Stimulated activated CD4-positive, alpha-beta T cell treated with anti-CD3 and anti-CD28 coated beads, Interleukin-4, amount 100 ng/mL, for 24 hours (primary cell): Measurements from ENCODE around the gene PHF21A.

Experiments used
- DNase-seq: peaks from one replicate; pipeline ENCODE4 v3.0.0-alpha.2; 2020

PHF21A gene

DNA sequence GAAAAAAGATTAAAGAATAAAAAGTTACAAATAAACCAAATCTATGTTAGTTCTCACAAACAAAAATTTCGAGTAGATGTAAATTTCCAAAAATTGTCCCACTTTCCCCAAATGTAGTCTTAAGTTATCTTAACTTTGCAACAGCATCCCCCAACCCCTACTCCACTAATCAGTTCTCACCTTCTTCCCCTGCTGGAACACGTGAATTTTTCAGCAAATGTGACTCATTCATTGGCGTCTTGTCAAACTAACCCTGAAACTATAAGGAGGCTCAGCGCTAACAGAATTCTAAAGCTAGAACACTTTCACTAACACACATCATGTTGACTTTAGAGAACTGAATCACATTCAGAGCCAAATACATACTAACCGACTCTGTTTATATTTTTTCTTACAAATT, 46.1 kb downstream of the PHF21A start:
- DNase-seq, result no peak

- no peak for DNase-seq
Measured at GRCh38 chr11:46073632-46074031, 47.6 kb downstream of the PHF21A start.

DNA sequence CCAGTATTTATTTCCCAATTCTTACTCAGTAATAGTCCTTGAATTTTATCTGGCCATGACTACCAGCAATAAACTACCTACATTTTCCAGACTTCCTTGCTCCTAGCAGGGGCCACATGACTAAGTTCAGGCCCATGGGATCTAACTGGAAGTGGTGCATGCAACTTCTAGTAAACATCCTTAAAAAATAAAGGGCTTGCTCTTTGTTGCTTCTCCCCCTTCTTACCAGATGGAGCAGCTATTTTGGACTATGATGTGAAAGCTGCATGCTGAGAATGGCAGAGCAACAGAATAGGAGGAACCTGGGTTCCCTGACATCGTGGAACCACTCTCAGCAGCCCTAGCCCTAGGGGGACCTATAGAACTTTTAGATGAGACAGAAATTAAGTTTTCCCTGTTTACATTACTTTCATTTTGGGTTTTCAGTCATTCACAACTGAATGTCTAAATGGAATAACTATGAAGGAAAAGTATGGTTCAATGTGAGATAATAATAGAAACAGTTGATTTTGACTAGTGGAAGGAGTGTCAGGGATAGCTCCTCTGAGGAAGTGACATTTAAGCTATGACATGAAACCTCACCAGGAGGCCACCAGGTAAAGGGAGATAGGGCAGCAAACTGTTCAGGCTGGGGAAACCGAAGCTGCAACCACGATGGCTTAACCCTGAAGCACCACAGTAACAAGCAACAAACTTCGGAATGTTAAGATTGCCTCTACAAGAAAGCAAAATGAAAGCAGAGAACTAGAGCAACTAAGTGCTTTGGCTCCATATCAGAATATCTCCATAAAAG, 48.9 kb downstream of the PHF21A start:
- DNase-seq, result no peak

- no peak for DNase-seq
Measured at GRCh38 chr11:46071091-46071490, 50.2 kb downstream of the PHF21A start.

GRCh38 chr11:46069595-46069994, 51.7 kb downstream of the PHF21A start:
- DNase-seq, result no peak

DNA sequence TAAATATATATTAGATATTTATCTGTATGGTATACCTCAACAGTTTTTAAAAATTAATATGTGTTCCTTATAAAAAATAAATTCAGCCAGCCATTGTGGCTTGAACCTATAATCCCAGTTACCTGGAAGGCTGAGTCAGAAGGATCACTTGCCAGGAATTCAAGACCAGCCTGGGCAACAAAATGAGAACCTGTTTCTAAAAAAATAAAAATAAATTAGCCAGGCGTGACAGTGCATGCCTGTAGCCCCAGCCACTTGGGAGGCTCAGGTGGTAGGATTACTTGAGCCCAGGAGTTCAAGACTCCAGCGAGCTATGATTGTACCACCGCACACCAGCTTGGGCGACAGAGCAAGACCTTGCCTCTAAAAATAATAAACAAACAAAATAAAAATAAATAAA, 54.9 kb downstream of the PHF21A start:
- DNase-seq, result no peak

GRCh38 chr11:46065681-46066080, 55.6 kb downstream of the PHF21A start:
- no peak for DNase-seq

DNA sequence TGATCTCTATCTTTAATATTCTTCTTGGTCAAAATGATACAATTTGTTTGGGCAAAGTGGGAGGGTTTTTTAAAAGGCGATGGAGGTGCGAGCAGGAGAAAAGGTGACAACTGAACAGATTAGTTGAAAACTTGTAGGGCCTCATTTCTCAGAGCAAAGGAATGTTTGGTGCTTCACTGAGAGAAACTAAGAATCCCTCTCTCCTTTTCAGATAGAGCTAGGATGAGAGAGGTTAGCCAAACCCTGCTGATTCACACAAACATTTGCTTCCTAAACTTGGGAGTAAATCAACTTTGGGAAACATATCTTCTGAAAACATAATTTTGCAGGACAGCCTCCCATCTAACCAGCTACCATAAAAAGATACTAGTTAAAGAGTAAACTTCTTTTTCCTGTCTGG, 57.0 kb downstream of the PHF21A start:
- no peak for DNase-seq

DNA sequence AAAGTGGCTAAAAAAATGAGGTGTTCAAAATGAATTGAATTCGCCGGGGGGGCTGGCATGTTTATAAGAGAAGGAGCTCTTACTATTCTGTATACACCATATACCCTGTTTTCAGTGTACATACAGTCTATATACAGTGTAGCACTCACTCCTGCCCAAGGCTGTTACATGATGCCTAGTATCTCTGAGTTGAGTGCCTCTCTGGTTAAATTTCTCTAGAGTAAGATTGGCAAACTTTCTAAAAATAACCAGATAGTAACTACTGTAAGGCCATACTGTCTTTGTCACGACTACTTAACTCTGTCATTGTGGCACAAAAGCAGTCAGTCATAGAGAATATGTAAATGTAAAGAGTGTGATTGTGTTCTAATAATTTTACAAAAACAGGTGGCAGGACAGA, 58.1 kb downstream of the PHF21A start:
- DNase-seq, result no peak

- no peak for DNase-seq
Measured at GRCh38 chr11:46060013-46060412, 61.2 kb downstream of the PHF21A start.

- no peak for DNase-seq
Measured at GRCh38 chr11:46057489-46057888, 63.8 kb downstream of the PHF21A start.

DNA sequence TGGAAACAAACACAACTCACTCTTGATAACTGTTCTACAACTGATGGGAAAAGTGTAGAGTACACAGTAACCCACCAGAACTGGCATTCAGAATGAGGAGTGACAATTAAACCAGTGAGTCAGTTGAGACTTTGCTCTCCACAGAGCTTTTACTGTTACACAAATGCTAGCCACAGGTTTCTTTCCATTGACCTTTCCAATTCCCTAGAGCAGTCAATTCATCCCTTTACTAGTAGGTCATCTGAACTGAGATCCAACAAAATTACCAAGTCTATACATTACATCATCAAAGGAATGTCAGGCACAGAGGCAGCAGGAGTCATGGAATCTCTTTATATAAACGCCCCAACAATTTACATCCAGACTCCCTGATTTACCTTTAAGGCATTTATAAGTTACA, 65.9 kb downstream of the PHF21A start:
- no peak for DNase-seq

DNA sequence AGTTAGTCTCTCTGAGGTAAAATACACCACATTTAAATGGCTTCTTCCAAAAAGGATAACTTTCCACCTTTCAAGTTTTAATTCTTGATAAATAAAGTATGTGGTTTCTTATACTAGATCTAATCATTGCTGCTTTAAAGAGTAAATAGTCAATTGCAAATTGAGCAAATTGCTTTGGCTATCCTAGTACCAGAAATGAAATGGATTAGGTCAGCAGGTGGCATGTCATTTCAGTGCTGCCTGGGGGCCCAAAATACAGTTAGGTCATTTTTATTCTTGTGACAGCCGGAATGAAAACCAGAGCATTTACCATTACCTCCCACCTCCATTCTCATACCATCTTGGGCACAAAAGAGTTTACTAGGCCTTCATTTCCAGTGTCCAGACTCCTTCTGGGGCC, 70.2 kb downstream of the PHF21A start:
- DNase-seq, result no peak

- DNase-seq, result no peak
Measured at GRCh38 chr11:46050662-46051061, 70.6 kb downstream of the PHF21A start.

DNA sequence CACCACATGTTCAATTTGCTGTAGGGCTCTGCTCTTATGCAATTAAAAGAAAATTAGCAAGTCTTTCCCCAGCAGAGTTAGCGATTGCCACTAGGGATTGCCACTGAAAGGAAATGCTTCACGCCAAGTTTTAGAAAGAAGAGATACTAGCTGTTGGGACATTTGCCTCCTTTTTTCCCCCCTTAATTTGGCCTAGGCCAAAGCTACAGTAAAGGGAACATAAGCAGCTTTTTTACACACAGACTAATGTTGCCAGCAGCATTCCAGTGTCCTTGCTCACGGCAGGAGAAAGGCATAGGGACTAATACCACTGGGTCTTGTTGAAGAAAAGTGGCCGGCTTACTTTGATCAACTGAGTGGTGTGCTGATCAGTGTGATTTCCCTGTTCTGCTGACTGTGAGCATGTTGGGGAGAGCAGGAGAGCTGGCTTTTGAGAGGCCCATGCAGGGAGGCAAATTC, 71.2 kb downstream of the PHF21A start:
- no peak for DNase-seq

- no peak for DNase-seq
Measured at GRCh38 chr11:46049325-46049897, 71.8 kb downstream of the PHF21A start.

DNA sequence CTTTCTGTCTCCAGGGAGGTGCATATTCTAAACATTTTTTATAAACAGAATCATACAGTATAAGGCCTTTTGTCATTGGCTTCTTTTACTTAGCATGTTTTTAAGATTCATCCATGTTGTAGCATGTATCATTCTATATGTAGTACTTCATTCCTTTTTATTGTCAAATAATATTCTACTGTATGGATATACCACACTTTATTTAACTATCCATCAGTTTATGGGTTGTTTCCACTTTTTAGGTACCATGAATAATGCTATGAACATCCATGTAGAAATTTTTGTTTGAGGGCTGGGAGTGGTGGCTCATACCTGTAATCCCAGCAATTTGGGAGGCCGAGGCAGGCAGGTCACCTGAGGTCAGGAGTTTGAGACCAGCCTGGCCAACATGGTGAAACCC, 73.1 kb downstream of the PHF21A start:
- DNase-seq, result no peak

- DNase-seq, result no peak
Measured at GRCh38 chr11:46047520-46047919, 73.7 kb downstream of the PHF21A start.

- no peak for DNase-seq
Measured at GRCh38 chr11:46045811-46046210, 75.4 kb downstream of the PHF21A start.

- no peak for DNase-seq
Measured at GRCh38 chr11:46044601-46045000, 76.7 kb downstream of the PHF21A start.

DNA sequence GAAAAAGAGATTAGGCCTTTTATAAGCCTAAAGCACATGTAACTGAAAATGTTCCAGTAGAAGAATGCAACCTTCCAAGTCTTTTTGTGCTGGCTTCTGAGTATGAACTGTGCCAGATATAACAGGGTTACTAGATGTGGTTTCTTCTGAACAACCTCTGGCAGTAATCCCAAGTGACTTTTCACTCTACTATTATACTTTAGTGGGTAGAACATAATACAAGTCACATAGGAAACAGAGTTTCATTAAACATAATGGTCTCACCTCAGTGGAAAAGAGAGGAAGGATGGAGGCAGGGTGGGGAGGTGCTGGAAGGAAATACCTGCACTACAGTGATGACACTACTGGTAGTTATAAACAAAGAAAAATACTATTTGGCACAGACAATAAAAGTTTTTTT, 81.3 kb downstream of the PHF21A start:
- DNase-seq, result no peak

- DNase-seq, result no peak
Measured at GRCh38 chr11:46038529-46038928, 82.7 kb downstream of the PHF21A start.

DNA sequence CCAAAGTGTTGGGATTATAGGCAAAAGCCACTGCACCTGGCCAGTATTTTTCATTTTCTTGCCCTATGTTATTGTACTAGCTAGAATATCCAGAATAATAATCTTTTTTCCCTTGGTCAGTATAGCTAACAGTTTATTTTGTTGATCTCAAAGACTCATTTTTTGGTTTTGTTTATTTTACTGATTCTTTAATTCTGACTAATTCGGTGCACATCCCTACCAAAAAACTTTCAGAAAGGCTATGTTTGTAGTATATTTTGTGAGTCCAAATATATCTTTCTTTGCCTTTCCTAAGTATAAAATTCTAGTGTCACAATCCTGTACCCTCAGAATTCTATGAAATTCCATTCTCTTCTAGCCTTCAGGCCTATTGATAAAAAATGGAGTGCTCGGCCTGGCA, 84.3 kb downstream of the PHF21A start:
- no peak for DNase-seq

DNA sequence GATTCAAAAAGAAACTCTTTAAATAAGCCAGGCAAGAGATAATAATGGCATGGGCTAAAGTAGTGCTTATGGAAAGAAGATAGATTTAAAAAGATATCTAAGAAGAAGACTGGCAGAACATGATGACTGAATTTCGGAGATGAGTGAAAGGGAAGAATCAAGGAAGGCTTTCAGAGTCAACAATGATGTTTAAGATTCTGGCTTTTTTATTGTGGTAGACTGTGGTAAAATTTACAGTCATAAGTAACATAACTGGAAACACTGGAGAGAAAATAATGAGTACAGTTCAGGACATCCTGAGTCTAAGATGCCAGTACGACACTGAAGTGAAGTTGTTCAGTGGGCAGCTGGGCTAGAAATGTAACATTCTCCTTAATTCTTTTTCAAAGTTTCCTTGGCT, 85.2 kb downstream of the PHF21A start:
- no peak for DNase-seq

GRCh38 chr11:46034041-46034440, 87.2 kb downstream of the PHF21A start:
- no peak for DNase-seq
